RPMI7951 (cell line): ENCODE data around the gene GPR141. TPM values are rescaled to one million over a fixed set of nuclear protein-coding genes. Genes with fewer than 3 reads are reported as not detected.

Experiments
- DNase-seq: peaks from one replicate; pipeline ENCODE4 v3.0.0-alpha.2; 2012; ENCODE audit warnings: low read depth
- total RNA-seq: library from RNA; depleted of rRNA; stranded (reverse); fragments of >200 nt; shearing (Covaris generic); gene quantifications from 2 replicates; pipeline ENCODE4 v1.2.3, GENCODE V29; 2014; rRNA removed

The GPR141 gene
- total RNA-seq, 1 experiment from 2014 or later: not detected

DNA sequence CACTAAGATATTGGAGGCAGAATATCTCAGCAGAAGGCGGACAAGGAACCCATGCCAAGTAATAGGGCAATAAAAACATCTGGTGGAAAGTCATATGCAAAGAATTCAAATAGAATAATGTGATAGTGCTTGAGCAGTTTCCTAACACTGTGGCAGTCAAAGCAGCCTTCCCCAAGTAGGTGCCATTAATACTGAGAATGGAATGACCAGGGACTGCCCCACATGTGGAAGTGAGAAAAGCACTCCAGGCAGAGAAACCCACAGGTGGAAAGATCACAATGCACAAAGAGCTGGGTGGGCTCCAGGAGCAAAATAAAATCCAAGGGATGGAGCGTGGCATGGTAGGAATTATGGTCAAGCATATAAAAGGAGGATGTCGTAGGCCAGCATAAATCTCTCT lies 100.4 kb downstream of the GPR141 start:
- no peak for DNase-seq

DNA sequence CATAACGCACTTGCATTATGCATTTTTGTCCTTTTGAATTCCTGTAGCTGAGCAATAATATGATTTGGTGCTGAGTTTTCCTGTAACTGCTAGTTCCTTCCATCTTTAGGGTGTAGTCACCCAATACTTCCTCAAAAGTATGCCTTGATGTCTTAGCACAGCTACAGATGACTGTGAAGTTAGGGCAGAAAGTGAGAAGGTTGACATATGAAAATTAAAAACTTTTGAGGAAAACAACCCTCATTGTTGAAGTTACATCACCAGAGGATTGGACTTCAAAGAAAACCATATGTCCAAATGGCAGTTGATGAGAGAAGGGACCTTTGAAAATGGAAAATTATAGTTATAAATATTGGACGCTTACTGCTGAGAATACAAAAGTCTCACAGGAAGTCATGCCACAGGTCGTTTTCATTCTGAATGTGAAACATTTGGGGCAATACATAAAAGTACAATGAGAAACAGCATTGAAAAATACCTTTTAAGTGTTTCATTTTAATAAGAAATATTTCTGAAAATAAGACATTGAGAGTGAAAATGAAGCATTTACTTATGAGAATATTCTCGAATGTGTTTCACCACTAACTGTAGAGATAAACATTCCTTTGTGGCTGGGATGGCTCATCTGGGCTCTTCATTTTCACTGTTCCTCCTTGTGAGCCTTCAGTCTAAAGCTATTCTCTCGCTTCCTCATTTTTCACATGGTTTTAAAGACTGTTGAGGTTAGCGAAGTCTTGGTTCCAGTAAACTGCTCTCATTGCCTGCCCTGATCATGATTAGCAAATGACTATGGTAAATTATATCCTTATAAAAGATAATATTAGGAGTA lies 103.4 kb downstream of the GPR141 start:
- DNase-seq: no peak

Other genes with a start within 250 kb of the GPR141 start
- gene ELMO1, start 234.9 kb upstream of the GPR141 start, total RNA-seq: 0.29 and 0.36 TPM in 2 replicates
- gene NME8, start 164.8 kb downstream of the GPR141 start, total RNA-seq: not detected in 2 replicates
- 0.10 and 0.12 TPM in 2 replicates for gene SFRP4, start 233.1 kb downstream of the GPR141 start, total RNA-seq
- 31.6 and 35.1 TPM in 2 replicates for gene EPDR1, start 236.9 kb downstream of the GPR141 start, total RNA-seq